ENCODE data around the gene FNTB.
"Not testable (repeated sequence)": the region's sequence is repeated elsewhere in the genome, so short reads cannot be mapped to it uniquely, and the experiment has no call there.

The FNTB gene

GRCh38 chr14:65019944-65020566 lies 33.4 kb downstream of the FNTB start:
- DNase-seq (ENCODE audit: low spot score), result peak; percentile 55

DNA sequence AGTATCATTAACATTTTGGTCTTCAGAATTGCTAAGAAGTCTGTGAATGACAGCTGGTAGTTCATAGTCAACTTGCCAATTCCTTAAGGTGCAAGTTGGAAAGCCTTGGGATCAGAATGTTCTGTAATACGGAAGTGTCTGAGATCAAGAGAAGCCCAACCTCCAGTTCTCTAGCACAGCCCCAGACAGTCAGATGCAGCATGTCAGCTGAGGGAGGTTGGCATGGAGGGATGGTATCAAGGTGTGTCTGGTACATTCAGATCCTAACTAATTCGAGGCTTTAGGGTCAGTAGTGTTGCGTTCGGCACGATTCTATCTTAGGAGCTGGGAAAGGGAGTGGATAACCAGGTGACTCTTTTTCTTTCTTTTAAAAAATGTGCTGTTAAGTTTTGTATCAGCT lies 38.3 kb downstream of the FNTB start:
- DNase-seq (ENCODE audit: low spot score), result no peak

DNA sequence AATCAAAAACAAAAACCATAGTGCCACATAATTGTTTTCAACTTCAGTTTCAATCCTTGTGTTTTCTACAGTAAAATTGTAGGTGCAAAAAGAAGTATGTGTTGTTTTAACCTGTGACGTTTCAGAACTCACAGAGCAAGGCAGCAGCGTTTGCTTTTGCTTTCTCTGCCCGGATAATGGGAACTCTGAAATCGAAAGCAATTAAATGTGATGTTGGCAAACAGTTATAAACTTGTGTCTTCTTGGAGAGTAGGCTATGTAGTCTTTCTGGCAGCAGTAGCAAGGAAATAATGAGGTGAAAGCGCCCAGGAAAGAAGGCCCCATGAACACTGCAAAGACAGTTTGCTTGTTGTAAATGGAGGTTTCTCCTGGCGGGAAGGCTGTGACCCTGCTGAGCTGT lies 39.1 kb downstream of the FNTB start:
- DNase-seq (ENCODE audit: low spot score), result no peak

DNA sequence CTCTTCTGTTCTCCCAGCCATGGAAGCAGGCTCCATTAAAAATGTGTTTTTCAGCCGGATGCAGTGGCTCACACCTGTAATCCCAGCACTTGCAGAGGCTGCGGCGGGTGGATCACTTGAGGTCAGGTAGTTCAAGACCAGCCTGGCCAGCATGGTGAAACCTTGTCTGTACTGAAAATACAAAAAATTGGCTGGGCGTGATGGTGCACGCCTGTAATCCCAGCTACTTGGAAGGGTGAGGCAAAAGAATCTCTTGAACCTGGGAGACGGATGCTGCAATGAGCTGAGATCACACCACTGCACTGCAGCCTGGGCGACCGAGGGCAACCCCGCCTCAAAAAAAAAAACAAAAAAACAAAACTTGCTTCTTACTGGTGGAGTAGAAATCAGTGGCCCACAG lies 39.8 kb downstream of the FNTB start:
- no peak for DNase-seq (ENCODE audit: low spot score)

GRCh38 chr14:65027127-65027799 lies 40.6 kb downstream of the FNTB start:
- no peak for DNase-seq (ENCODE audit: low spot score)

- no peak for DNase-seq (ENCODE audit: low spot score)
Measured at GRCh38 chr14:65028937-65029336, 42.2 kb downstream of the FNTB start.

GRCh38 chr14:65031321-65031720 lies 44.6 kb downstream of the FNTB start:
- not testable (repeated sequence) for DNase-seq (ENCODE audit: low spot score)

DNA sequence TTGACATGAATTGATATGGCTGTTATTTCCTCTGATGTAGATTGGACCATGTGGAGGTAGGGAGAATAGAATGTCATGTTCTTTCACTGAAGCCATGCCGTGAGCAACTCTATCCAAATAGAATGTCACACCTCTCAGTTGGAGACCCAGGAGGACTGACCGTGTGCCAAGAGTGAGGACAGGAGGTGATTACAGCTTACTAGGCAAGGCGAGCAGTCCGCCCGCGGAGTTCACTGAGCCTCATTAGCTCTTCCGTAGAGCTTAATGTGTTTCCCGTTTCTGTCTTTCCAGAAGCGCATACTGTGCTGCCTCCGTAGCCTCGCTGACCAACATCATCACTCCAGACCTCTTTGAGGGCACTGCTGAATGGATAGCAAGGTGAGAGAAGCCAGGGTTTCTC lies 45.6 kb downstream of the FNTB start:
- no peak for DNase-seq (ENCODE audit: low spot score)

DNA sequence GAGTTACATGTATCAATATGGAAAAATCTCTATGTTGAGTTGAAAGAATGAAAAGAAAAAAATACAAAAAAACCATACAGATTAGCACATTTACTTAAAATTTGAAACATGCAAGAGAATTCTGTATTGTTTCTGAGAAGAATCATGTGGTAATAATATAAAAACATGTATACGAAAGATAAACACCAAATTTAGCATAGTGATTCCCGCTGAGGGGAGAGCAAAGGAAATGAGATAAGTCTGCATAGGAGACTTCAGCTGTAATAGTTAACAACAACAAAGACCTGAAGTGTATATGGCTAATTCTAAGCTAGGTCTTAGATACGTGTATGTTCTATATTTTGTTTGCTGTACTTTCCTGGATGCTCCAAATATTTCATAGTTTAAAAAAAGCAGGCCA lies 46.5 kb downstream of the FNTB start:
- no peak for DNase-seq (ENCODE audit: low spot score)

- no peak for DNase-seq (ENCODE audit: low spot score)
Measured at GRCh38 chr14:65034021-65034420, 47.3 kb downstream of the FNTB start.

GRCh38 chr14:65035049-65035448 lies 48.4 kb downstream of the FNTB start:
- DNase-seq (ENCODE audit: low spot score), result no peak

DNA sequence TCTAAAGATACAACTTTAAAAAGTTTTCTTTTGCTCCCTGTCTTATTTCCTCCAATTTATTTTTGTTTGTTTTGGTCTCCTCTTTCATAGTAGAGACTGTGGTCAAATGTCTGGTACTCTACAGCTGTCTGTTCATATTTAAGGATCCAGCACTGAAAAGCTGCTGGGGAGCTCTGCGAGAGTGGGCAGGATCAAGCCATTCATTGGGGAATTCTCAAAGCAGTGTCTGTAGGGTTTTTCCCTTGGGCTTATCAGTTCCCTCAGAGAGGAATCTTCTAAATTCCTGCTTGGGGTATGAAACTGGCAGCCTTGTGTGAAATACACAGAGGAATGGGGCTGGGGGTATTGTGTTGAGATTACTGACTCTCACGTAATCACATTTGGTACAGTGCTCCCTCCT lies 52.3 kb downstream of the FNTB start:
- no peak for DNase-seq (ENCODE audit: low spot score)

DNA sequence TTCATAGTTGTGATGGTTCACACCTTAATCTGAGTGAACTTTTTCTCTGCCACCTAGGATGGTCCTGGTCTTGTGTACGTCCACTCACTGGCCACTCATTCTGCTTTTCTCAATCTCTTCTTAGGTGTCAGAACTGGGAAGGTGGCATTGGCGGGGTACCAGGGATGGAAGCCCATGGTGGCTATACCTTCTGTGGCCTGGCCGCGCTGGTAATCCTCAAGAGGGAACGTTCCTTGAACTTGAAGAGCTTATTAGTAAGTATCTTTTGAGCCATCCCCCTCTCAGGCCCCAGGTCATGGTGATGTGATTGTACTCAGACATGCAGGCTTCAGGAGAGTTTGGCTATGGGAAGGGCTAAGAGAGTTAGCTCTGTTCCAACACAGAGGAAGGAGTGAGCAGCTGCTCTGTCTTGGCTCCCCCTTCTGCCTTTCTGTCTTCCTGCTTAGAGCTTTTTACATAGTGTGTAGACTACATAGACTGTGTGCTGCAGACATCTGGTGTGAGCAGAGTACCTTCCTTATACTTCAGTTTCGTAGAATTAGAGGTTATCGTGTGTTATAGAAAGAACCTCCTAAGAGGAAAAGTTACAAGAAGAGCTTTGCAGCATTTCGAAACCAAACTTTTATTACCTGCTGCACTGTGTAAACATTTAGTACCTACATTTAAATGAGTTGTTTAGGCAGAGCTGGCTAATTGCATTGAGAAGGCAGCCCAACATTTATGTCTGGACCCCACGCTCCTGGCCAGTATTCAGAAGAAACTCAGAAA lies 54.2 kb downstream of the FNTB start:
- no peak for DNase-seq (ENCODE audit: low spot score)

DNA sequence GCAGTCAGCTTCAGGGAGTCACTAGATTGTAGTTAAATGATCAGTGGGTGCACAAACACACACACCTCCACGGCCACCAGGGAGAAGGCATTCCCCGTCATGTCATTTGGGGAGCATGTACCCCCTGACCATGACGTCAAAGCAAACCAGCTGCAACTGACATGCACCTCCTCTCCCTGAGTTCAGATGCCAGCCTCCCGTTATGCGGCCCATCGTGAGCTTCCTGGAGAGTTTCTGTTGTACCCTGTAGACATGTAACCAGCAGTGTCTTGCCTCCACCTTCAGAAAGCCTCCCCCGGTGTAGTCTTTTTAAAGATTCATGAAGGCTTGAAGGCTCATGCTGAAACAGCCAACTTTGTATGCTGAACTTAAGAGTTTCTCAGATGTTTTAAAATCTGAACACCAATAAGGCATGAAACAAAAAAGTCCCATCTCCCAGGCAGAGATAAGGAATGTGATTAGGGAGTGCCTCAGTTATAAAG lies 54.8 kb downstream of the FNTB start:
- DNase-seq (ENCODE audit: low spot score), result no peak

- no peak for DNase-seq (ENCODE audit: low spot score)
Measured at GRCh38 chr14:65042296-65042695, 55.6 kb downstream of the FNTB start.

DNA sequence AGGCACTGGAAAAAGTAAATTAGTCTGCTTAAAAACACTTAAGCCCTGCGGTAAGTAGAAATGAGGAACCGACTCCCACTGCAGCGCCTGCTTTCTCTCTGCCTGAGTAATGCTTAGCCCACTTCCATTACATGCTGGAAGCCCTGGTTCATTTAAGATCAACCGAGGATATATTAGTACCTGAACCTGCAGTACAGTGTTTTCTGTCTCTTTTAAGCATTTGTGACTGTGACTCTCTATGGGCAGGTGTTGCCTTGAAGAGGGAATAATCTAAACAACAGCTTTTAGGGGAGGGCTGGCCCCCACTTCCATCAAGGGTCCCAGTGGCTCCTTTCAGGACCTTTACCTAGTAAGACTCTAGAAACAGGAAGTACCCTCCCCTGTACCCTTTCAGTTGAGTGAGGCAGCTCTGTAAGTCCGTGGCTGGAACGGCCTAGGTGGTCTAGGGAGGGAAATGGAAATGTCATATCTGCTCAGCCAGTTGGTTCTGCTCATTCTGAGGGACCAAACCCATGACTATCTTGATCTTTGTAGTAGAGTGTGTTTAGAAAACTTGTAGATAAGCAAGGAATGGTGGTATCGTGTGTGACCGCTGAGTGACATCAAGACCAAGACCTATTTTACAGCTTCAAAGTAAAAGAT lies 56.2 kb downstream of the FNTB start:
- DNase-seq (ENCODE audit: low spot score), result no peak

- no peak for DNase-seq (ENCODE audit: low spot score)
Measured at GRCh38 chr14:65043893-65044595, 57.3 kb downstream of the FNTB start.

DNA sequence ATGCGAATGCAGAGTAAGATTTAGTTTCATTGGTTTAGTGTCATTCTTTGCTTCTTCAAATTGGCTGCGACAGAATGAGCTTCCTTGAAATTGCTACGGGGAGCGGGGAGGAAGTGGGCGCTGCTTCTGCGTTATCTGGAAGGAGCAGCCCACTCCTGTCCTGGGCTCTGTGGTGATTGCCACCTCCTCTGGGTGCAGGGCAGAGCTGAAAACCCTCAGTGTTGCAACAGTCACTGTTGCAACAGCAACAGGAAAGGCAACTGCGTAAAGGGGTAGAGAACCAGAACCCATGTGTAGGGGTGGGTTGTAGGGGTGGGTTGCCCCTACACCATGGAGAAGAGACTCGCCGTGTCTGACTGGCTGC lies 57.9 kb downstream of the FNTB start:
- DNase-seq (ENCODE audit: low spot score), result no peak

DNA sequence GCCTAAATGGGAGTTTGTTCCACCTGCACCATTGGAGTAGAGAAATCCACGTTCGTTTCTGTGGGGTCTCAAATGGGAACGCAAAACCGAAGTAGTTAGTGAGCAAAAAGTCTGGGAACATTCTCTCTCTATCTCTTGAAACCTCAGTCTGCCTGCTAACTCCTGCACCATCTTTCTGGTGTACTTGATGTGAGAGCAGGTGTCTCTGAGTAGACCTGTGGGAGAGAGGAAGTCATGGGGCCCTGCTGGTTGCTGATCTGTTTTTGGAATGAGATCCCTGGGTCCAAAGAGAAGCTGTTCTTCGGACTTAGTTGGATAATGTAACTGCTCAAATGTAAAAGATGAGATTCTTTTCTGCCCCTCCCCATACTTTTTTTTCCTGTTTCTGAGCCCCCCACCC lies 58.3 kb downstream of the FNTB start:
- DNase-seq (ENCODE audit: low spot score), result no peak

GRCh38 chr14:65045709-65046108 lies 59.0 kb downstream of the FNTB start:
- DNase-seq (ENCODE audit: low spot score), result no peak

DNA sequence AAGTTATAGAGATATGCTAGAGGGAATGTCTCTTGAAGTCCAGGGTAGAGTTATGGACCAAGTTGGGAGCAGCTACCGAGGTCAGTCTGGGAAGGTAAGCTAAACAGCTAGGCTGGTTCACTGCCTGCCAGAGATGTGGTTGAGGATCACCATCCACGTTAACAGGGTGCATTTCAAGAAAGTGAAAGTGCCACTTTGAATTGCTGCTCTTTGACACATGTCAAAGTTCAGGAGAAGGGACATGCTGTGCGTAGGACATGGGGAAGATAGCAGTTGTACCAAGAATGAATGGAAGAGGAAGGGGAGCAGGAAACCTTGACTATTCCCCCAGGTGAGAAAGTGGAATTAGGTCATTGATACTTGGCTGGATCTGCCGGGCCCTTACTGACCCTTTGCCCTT lies 66.1 kb downstream of the FNTB start:
- no peak for DNase-seq (ENCODE audit: low spot score)

- DNase-seq (ENCODE audit: low spot score), result no peak
Measured at GRCh38 chr14:65053466-65053865, 66.8 kb downstream of the FNTB start.
